Posterior cingulate gyrus (tissue), 11 donors: ENCODE data around the gene ZNF618.

ENCODE experiments used
- DNase-seq, 10 donors: peaks; one replicate each; pipeline versions ENCODE4 v3.0.0 to v3.0.0-alpha.2; 2020 to 2021; ENCODE audit warnings: mixed read lengths in 3 of 10
- intact Hi-C: fragments of 100-400 bp; cut with DNase I; formaldehyde crosslinking; loops from one replicate; pipeline ENCODE4 v1.15.1; 2023

ZNF618 gene

DNA sequence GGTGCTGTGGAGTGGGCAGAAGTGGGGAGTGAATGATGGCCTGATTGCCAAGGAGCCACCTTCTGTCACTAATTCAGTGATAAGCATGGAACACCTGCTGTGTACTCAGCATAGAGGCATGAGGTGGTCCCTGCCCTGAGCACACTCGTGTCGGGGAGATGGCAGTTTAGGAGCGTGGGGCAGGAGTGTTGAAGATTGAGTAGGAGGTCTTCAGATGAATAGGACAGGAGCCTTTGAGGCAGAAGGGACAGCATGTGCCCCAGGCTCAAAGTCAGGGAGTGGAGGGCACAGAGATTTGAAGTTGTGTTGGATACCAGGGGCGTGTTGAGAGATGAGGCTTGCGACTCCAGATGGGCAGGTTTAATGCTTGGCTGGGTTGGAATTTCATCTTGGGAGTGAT is 55.0 kb downstream of the ZNF618 start:
- no peak for DNase-seq
- intact Hi-C loops = no loop called here

- intact Hi-C loops = no loop called here
- no peak for DNase-seq
Observed at GRCh38 chr9:113931777-113932176, 55.7 kb downstream of the ZNF618 start.

DNA sequence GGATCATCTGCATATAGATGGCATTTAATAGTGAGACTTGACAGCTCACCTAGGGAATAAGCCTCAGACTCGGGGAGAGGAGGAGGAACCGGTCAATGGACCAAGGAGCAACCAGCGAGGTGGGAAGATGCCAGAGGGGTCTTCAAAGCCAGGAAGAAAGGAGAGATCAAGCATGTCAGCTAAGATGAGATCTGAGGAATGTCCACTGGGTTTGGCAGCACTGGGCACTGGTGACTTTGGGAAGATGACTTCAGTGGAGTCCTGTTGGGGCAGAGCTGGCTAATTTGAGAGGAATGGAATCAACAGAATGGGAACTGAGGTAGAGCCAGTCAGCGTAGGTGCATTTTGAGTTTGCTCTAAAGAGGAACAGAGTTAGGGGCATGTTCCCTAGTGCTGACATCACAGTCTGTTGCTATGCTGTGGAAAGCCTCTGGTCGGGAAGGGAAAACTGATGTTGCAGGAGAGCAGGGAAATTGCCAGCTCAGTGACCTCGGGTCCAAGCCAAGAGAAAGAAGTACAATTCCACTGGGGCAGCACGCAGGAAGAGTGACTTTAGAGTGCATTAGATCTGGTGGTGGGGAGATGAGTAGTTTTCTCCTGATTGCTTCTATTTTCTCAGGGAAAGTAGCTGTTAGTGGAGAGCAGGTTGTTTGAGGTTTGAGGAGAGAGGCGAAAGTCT is 56.9 kb downstream of the ZNF618 start:
- intact Hi-C loops = no loop called here
- no peak for DNase-seq

GRCh38 chr9:113933671-113934070 is 57.6 kb downstream of the ZNF618 start:
- no peak for DNase-seq
- intact Hi-C loops = no loop called here

- DNase-seq = no peak
- intact Hi-C loops = no loop called here
Observed at GRCh38 chr9:113934167-113934828, 58.2 kb downstream of the ZNF618 start.

DNA sequence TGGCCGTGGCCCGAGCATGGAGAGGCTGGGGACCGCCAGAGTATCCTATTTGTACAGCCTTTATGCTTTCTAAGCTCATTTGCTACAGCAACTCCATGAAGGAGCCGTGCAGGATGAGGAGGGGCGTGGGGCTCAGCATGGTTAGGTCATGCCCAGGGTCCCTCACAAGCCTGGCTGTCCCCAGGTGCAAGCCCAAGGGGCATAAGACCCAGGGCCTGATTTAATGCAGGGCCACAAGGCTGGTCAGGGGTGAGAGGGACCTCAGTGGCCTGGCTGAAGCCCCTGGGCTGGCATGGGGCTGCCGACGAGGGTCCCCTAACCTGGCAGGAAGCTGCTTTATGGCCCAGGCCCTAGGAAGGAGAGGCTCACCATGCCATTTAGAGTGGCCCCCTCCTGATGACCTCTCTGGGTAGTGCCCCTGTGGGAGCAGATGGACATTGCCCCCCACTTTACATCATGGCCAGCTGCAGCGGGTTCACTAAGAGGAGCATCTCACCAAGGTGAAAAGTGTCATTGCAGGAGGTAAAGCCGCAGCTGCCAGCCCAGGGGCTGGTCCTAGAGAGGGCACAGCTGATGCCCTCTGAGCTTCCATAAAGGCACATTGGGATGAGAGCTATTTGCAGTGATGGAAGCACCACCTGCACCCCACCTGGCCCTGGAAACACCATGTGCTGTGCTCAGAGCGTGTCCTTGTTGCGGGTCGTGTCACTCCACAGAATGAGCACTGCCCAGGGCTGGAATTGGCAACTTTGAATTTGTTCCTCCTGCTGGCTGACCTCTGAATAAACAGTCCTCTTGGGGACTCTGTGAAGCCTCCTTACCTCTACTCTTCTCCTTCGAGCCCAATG is 58.9 kb downstream of the ZNF618 start:
- DNase-seq = no peak
- intact Hi-C loops = no loop called here

DNA sequence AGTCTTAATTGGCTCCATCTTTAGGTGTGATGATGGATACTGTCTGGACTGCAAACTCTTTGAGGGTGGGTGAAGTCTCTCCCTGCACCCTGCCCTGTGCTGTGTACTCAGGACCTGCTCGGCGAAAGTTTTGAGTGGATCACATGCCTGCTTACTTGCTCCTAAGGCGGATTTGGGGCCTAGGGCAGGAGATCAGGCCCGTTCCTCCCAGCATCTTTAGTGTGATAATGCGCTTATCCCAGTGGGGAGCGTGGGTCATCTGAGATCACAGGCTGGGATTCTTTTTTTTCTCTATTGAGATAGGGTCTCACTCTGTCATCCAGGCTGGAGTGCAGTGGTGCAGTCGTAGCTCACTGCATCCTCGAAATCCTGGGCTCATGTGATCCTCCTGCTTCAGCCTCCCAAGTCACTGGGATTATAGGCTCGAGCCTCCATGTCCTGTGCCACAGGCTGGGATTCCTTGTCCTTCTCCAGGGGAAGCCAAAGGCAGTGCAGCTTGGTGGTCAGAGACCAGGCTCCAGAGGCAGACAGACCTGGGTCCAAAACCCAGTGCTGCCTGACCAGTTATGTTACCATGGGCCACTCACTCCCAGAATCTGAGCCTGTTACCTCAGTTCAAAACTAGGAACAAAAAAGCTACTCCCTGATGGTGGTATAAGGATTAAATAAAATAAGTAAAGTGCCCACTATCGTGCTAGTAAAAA is 59.7 kb downstream of the ZNF618 start:
- intact Hi-C loops = no loop called here
- no peak for DNase-seq

GRCh38 chr9:113940077-113940476 is 64.0 kb downstream of the ZNF618 start:
- intact Hi-C loops = no loop called here
- no peak for DNase-seq

DNA sequence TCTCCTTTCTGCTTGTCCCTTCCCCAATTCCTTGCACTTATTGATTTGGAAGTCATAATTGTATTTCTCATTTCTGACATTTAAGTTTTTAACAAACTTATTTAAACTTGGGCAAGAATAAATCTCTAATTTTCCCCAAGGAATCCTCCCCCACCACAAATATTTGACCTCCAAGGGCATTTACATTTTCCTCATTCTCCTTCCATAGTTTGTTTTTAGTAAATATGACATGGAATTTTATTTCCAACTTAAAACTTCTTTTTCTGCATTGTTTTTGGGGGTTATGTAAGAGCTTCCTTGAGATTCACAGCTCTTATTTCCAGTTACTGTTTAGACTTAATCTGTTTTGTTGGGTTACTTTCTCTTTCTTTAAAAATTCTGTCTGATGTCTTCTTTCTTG is 64.9 kb downstream of the ZNF618 start:
- no peak for DNase-seq
- intact Hi-C loops = no loop called here

- no peak for DNase-seq
- intact Hi-C loops = no loop called here
Observed at GRCh38 chr9:113941526-113941925, 65.4 kb downstream of the ZNF618 start.

DNA sequence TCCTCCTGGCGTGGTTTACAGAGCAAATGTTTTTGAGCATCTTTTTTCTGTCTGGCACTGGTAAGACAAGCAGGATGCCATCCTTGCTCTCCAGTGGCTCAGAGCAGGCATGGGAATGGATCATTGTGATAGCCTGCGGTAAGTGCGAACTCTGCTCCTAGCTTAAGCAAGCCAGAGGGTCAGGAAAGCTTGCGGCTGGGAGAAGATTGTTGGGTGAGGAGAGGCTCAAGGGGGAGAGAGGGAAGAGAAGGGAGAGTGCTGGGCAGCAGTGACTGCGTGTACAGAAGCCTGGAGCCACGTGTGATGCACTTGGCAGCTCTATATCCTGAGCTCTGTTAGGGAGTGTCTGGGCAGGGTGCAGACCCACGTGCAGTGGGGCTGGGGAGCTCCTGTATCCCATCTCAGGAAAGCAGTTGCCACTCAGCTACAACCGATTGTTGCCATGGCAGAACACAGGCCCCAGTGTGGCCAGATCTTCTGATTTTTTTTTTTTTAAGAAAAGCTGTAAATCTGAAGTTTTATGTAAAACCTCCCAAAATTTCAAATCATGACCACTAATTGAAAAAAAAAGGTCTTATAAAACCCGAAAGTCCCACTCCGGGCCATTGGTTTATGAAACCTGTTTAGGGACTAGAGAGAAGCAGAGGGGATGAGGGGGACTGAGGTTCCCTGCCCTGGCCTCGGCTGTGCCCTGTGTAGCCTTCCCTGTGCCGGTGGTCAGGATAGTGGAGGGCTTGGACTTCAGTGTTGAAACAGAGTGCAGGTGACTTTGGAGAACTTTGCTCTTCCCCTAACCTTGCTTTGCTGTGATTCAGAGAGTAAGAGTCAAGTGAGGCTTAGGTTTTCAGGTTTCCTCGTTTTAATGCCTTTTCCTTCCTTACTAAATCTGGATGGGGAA is 67.3 kb downstream of the ZNF618 start:
- DNase-seq = no peak
- intact Hi-C loops = no loop called here

DNA sequence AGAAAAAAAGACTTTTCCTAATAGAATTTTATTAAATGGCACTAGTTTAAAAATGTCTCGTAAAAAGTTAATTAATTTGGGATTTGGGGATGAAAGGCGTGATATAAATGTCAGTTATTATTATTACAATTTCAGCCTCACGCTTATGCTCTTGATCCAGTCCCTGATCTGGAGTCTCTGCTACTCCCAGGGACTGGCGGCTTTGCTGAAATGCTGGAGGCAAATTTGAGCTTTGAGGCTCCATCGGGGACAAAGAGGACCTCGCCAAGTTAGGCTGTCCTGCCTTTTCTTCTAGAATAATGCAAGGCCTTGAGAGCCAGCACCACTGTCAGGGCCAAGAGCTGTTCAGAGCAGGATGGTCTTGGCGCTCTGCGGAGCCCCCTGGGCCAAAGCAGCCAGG is 69.7 kb downstream of the ZNF618 start:
- no peak for DNase-seq
- intact Hi-C loops = no loop called here

GRCh38 chr9:113946496-113947115 is 70.5 kb downstream of the ZNF618 start:
- intact Hi-C loops = no loop called here
- no peak for DNase-seq

GRCh38 chr9:113947941-113948340 is 71.8 kb downstream of the ZNF618 start:
- DNase-seq = no peak
- intact Hi-C loops = no loop called here

DNA sequence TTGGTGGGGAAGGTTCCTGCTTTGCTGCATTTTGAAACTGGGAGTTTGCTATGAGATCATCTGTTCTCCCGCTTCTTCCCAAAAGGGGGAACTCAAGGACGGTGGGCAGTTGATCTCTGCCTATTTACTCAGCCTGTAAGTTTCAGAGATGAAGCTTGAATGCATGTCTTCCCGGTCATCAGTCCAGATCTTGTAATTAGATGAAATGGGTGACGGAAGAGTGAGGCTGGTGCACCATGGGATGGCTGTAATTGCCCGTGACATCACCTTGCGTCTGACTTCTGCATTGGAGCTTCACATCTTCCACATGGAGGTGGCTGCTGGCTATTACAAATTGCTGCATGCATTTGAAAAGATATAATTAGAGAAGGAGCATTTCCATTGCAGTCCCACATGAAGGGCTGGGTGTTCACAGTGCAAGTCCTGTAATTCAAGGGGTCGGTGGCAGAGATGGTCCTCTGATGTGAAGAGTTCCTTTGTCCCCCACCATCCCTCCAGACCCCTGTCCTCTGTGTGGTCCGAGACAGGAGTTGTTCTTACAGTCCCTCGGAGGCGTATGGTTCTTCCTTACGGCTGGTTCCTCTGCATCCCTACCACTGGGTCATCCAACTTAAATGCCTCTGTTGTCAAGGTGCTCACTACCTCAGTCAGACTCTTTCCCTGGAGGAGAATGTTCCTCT is 72.9 kb downstream of the ZNF618 start:
- DNase-seq = no peak
- intact Hi-C loops = no loop called here

- no peak for DNase-seq
- intact Hi-C loops = no loop called here
Observed at GRCh38 chr9:113949571-113950078, 73.5 kb downstream of the ZNF618 start.

- no peak for DNase-seq
- intact Hi-C loops = no loop called here
Observed at GRCh38 chr9:113950195-113951031, 74.3 kb downstream of the ZNF618 start.

DNA sequence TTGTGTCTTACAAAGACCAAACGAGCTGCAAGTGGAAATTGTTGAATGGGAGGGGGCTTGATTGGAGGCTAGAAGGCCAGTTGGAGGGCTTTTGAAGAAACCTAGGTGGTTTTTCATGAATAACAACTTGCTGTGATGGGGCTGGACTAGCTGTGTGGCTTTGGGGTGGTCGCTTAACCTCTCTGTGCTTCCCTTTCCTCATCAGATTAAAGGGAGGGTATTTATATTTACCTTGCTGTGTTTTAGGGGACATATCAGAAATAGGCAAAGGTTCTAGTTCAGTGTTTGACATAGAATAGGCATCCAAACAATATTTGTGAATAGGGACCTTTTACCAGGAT is 74.9 kb downstream of the ZNF618 start:
- intact Hi-C loops = no loop called here
- no peak for DNase-seq
